Hepatocyte (in vitro differentiated cells): ENCODE data around the gene PIK3R2. TPM values are rescaled to one million over a fixed set of nuclear protein-coding genes. Genes with fewer than 3 reads are reported as not detected.
"Not testable (repeated sequence)": the region's sequence is repeated elsewhere in the genome, so short reads cannot be mapped to it uniquely, and the experiment has no call there.

Source experiments
- DNase-seq: peaks from one replicate; pipeline ENCODE4 v3.0.0-alpha.2; 2016; ENCODE audit warnings: low spot score
- H2AFZ ChIP-seq: fragments of 200-600 bp; sonication (generic); 2 replicates; pipeline ENCODE4 v1.6.0; 2016; ENCODE audit warnings: antibody characterized with exemption, mild to moderate bottlenecking
- H3K27ac ChIP-seq: fragments of 200-600 bp; sonication (generic); 2 replicates; pipeline ENCODE4 v1.5.1; 2016; ENCODE audit warnings: mild to moderate bottlenecking
- H3K27me3 ChIP-seq: fragments of 200-600 bp; sonication (generic); 2 replicates; pipeline ENCODE4 v1.6.1; 2016
- H3K36me3 ChIP-seq: fragments of 200-600 bp; sonication (generic); replicated peaks from 2 replicates; pipeline ENCODE4 v1.5.1; 2016; ENCODE audit warnings: low read depth; ENCODE audit not compliant: insufficient read depth
- H3K4me1 ChIP-seq: fragments of 200-600 bp; sonication (generic); 2 replicates; pipeline ENCODE4 v1.5.1; 2016; ENCODE audit warnings: mild to moderate bottlenecking, moderate library complexity; ENCODE audit not compliant: insufficient read depth
- H3K4me2 ChIP-seq: fragments of 200-600 bp; sonication (generic); 2 replicates; pipeline ENCODE4 v1.6.0; 2016
- H3K4me3 ChIP-seq: fragments of 200-600 bp; sonication (generic); 2 replicates; pipeline ENCODE4 v1.5.1; 2016; ENCODE audit warnings: mild to moderate bottlenecking
- H3K79me2 ChIP-seq: fragments of 200-600 bp; sonication (generic); 2 replicates; pipeline ENCODE4 v1.6.0; 2017; ENCODE audit warnings: mild to moderate bottlenecking
- H3K9me2 ChIP-seq: fragments of 200-600 bp; sonication (generic); replicated peaks from 2 replicates; pipeline ENCODE4 v1.6.0; 2017; ENCODE audit warnings: mild to moderate bottlenecking; ENCODE audit not compliant: insufficient read depth
- H3K9me3 ChIP-seq: fragments of 200-600 bp; sonication (generic); 2 replicates; pipeline ENCODE4 v1.5.1; 2016; ENCODE audit warnings: low read depth, mild to moderate bottlenecking
- H4K20me1 ChIP-seq: fragments of 200-600 bp; sonication (generic); 2 replicates; pipeline ENCODE4 v1.6.0; 2016; ENCODE audit warnings: mild to moderate bottlenecking; ENCODE audit not compliant: insufficient read depth, poor library complexity, severe bottlenecking
- CTCF ChIP-seq: fragments of 200-600 bp; sonication (generic); IDR thresholded peaks from 2 replicates; pipeline ENCODE4 v1.5.1; 2016; ENCODE audit warnings: antibody characterized with exemption, mild to moderate bottlenecking; ENCODE audit not compliant: poor library complexity
- EZH2 ChIP-seq: fragments of 200-600 bp; sonication (generic); IDR thresholded peaks from 2 replicates; pipeline ENCODE4 v1.6.1; 2016; ENCODE audit warnings: antibody characterized with exemption, mild to moderate bottlenecking, borderline replicate concordance
- EZH2phosphoT487 ChIP-seq: fragments of 200-600 bp; sonication (generic); IDR thresholded peaks from one replicate; pipeline ENCODE4 v1.6.1; 2018; ENCODE audit warnings: antibody characterized with exemption, mild to moderate bottlenecking, low read depth, moderate library complexity; ENCODE audit not compliant: unreplicated experiment, severe bottlenecking
- WGBS: methylation state at CpG from one replicate; pipeline ENCODE4 v1.1.6; 2016; ENCODE audit warnings: low lambda C conversion rate; ENCODE audit errors: missing lambda C conversion rate; 5-methylcytosine and 5-hydroxymethylcytosine counted together
- polyA plus RNA-seq: library from polyadenylated mRNA; unstranded; fragments of >200 nt; fragmentation: Nextera tagmentation; extraction: Ambion mirVana; gene quantifications from 2 replicates; pipeline ENCODE4 v1.2.1, GENCODE V29; 2016
- total RNA-seq: library from RNA; depleted of rRNA; stranded (reverse); fragments of >200 nt; gene quantifications from 2 replicates; pipeline ENCODE4 v1.2.3, GENCODE V29; 2014

PIK3R2 gene
- total and polyA plus RNA-seq, 2 experiments from 2014 or later, result 29.9 to 52.2 TPM

GRCh38 chr19:18156841-18157464 lies 4.0 kb downstream of the PIK3R2 start:
- Histone ChIP-seq H3K4me2 (peak overlapping the region; percentile 50), H2AFZ (no peak overlapping the region), H3K9me2 (no peaks in the 10 kb centered on the region), H3K79me2 (peaks cover 47% of the 10 kb centered on the region), H3K4me1 (peaks cover 20% of the 10 kb centered on the region), H3K36me3 (no peaks in the 10 kb centered on the region), H3K27me3 (no peaks in the 10 kb centered on the region), H3K27ac (peak overlapping the region; percentile 71), H4K20me1 (peaks cover 8% of the 10 kb centered on the region), H3K4me3 (no peak overlapping the region), H3K9me3 (no peaks in the 10 kb centered on the region)
- WGBS, result 68% methylated on average over 20 of the region's 22 CpGs
- peak; percentile 89 for DNase-seq
- TF ChIP-seq CTCF (no peak), EZH2 (no peak), EZH2phosphoT487 (no peak)

- Histone ChIP-seq H3K27ac (peak overlapping the region; percentile 71), H3K4me1 (peaks cover 20% of the 10 kb centered on the region), H3K36me3 (no peaks in the 10 kb centered on the region), H3K79me2 (peaks cover 47% of the 10 kb centered on the region), H3K9me3 (no peaks in the 10 kb centered on the region), H3K27me3 (no peaks in the 10 kb centered on the region), H2AFZ (no peak overlapping the region), H4K20me1 (peaks cover 8% of the 10 kb centered on the region), H3K9me2 (no peaks in the 10 kb centered on the region), H3K4me3 (no peak overlapping the region), H3K4me2 (peak overlapping the region; percentile 50)
- 74% methylated on average over 18 of the region's 18 CpGs for WGBS
- no peak for TF ChIP-seq CTCF
- TF ChIP-seq EZH2, result no peak
- TF ChIP-seq EZH2phosphoT487, result no peak
- DNase-seq, result peak; percentile 13
Measured at GRCh38 chr19:18157465-18158063, 4.6 kb downstream of the PIK3R2 start.

GRCh38 chr19:18158467-18158866 lies 5.5 kb downstream of the PIK3R2 start:
- Histone ChIP-seq H3K9me2 (no peaks in the 10 kb centered on the region), H3K36me3 (no peaks in the 10 kb centered on the region)

GRCh38 chr19:18159059-18159616 lies 6.2 kb downstream of the PIK3R2 start:
- H3K36me3 ChIP-seq, H2AFZ ChIP-seq, H3K27me3 ChIP-seq, H3K9me3 ChIP-seq, H3K27ac ChIP-seq, H3K4me3 ChIP-seq, H3K4me2 ChIP-seq, H4K20me1 ChIP-seq, DNase-seq, H3K9me2 ChIP-seq: not testable (repeated sequence)
- H3K4me1 ChIP-seq, result peaks cover 20% of the 10 kb centered on the region
- H3K79me2 ChIP-seq, result peaks cover 37% of the 10 kb centered on the region
- WGBS, result 90% methylated on average over 6 of the region's 6 CpGs

More at GRCh38 chr19:18158467-18158866, 5.5 kb downstream of the PIK3R2 start:
- Histone ChIP-seq H4K20me1 (peaks cover 8% of the 10 kb centered on the region), H3K79me2 (peaks cover 44% of the 10 kb centered on the region), H3K27me3 (no peaks in the 10 kb centered on the region), H3K4me3 (no peak overlapping the region), H3K9me3 (no peaks in the 10 kb centered on the region), H3K4me1 (peaks cover 20% of the 10 kb centered on the region), H2AFZ (no peak overlapping the region), H3K4me2 (no peak overlapping the region), H3K27ac (no peak overlapping the region)
- 94% methylated on average over 4 of the region's 4 CpGs for WGBS
- TF ChIP-seq EZH2phosphoT487 (no peak), EZH2 (no peak), CTCF (no peak)
- no peak for DNase-seq
